Heart left ventricle (tissue), 13 donors: ENCODE measurements around the gene TPST2.

ENCODE experiments used
- CTCF ChIP-seq, 12 donors: fragments of 200-600 bp; sonication (generic) in 4 of 12; IDR thresholded peaks; one replicate each; pipeline versions ENCODE4 v1.5.0 to v1.8.0; 2018 to 2022; ENCODE audit warnings: antibody characterized with exemption in 12 of 12, mild to moderate bottlenecking in 5 of 12
- POLR2A ChIP-seq, 2 donors: fragments of 450-650 bp; IDR thresholded peaks; one replicate each; pipeline ENCODE4 v1.6.1; 2017; ENCODE audit warnings: antibody characterized with exemption in 2 of 2, mild to moderate bottlenecking in 2 of 2, moderate library complexity in 2 of 2
- donor health status: ischemic (EF 13 %, LVEDD 7.1; RV severe dilation, severe dysfunction).
- donor health status: DM: no; HTN: yes; CAD: no.
- donor health status: DM: no; HTN: no; CAD: no.
- donor health status: ischemic (EF 25% LVEDD 6.9; RV normal size, moderate dysfunction).
- donor health status: ischemic (EF 25% LVEDD 5.7; RV mildly dilated, moderate dysfunction).
- donor health status: ischemic (EF 35%, LVEDD 5.7; RV mildly dilated, moderate dysfunction).
- donor health status: nonischemic (EF 11% LVEDD 7.7; RV severe dilation, severe dysfunction).
- donor health status: DM: yes; HTN: yes; CAD: no.
- donor health status: PGD.
- donor health status: ischemic (EF 29% LVEDD 5.4; RV normal size, mild dysfunction).
- donor health status: nonischemic (EF 23%, LVEDD 6.1; RV moderate dilation, normal function).

GRCh38 chr22:26589845-26590736 is at the start of gene TPST2:
- TF ChIP-seq CTCF (IDR thresholded peaks at IDR 0.05) = peak in 3 of 12 donors; percentile 6 to 29 (median 17)
- TF ChIP-seq POLR2A (IDR thresholded peaks at IDR 0.05) = peak; percentile 71 to 92
